Measurements from ENCODE around the gene FAM161A. TPM values are rescaled to one million over a fixed set of nuclear protein-coding genes. Genes with fewer than 3 reads are reported as not detected.
A peak's percentile ranks its signal among the peaks of the same experiment; 100 is the strongest.

FAM161A gene
- total and polyA plus RNA-seq, 2 donors (not counting 1 experiment from before 2014, with no cell fraction given): 0.76 to 6.8 TPM

DNA sequence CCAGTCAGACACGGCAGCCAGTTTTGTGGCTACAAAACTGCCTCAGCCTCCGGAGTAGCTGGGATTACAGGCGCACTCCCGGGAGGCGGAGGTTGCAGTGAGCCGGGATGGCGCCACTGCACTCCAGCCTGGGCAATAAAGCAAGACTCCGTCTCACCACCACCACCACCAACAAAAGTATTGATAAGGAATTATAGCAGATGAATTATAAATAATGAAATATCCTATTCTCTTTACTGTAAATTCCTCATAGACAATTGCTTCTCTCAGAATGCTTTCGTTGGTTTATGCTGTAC, 1.4 kb upstream of the FAM161A start:
- H3K4me3 ChIP-seq (ENCODE audit: control extremely low read depth in 1 of 5, extremely low read depth in 1 of 5, insufficient read depth in 1 of 5, low read depth in 2 of 5, low read length in 4 of 5): peak overlapping the region in 4 of 5 experiments; percentile 92 to 99 (median 98)
- peaks cover 23% of the 10 kb centered on the region for H3K4me1 Mint-ChIP-seq

DNA sequence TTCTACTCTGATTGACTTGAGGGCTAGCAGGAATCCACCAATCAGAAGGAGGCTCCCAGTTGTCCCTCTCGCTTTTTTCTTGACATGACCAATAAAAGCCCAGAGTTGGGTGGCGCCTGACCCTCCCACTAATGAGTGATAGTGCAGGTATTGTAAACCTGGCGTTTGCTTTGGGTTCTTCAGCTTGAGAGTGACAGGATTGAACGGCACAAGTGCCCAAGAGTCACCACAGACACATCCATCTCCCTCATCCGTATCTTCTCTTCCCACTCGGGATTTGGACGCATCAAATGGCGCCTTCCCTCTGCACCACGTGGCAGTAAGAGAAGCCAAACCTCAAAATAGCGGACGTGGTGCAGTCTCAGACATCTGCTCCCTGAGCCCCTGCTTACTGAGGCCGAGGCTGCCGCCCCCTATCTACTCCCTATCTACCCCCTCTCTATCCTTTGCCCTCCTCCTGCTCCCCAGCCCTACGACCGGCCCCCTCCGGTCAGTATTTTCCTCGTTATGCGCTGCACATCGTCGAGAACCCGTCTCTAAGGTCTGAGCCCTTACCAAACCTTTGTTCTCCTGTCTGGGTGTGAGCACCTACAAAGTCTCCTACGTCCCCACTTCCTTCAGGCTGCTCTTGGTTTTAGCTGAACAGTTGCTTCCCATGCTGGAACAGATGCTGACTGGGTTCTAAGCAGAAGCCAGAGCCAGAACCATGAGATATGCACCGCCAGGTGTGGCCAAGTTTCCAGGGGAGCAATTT, 881 bp upstream of the FAM161A start:
- 6% methylated on average over 20 of the region's 23 CpGs for WGBS (ENCODE audit: insufficient coverage)
- H3K4me1 Mint-ChIP-seq: peaks cover 23% of the 10 kb centered on the region
- ATAC-seq (ENCODE audit: low read depth) (peak; percentile 83), DNase-seq (peak; percentile 96)
- peak overlapping the region; percentile 94 for H3K4me3 Mint-ChIP-seq
- ChIA-PET POLR2A (interaction anchor here (0.8 to 1.5 kb wide), 5 partner anchors 13 to 383 kb away, joined by 3 to 7 read pairs (median 3); partner anchors contain the start of gene XPO1), CTCF (no interaction called here)
- H2AFZ ChIP-seq (ENCODE audit: insufficient read depth, low read depth, low read length, poor library complexity, severe bottlenecking): peak overlapping the region; percentile 99
- H3K9me3 ChIP-seq (ENCODE audit: control extremely low read depth in 1 of 3, control insufficient read depth in 2 of 3, insufficient read depth in 1 of 3, low read length in 2 of 3): no peaks in the 10 kb centered on the region
- peak overlapping the region; percentile 92 to 99 (median 98) for H3K4me3 ChIP-seq (ENCODE audit: control extremely low read depth in 1 of 5, extremely low read depth in 1 of 5, insufficient read depth in 1 of 5, low read depth in 2 of 5, low read length in 4 of 5)
- H4K20me1 ChIP-seq (ENCODE audit: control insufficient read depth, insufficient read depth, low read length, poor library complexity, severe bottlenecking): no peaks in the 10 kb centered on the region
- no peaks in the 10 kb centered on the region for H3K27me3 Mint-ChIP-seq
- no peaks in the 10 kb centered on the region for H3K79me2 ChIP-seq (ENCODE audit: control insufficient read depth, insufficient read depth, low read length)
- intact Hi-C loops (cut with micrococcal nuclease): loop anchor here (1.0 to 5.0 kb wide), 9 partner anchors 34 to 1986 kb away; partner anchors contain the start of genes CCT4, COMMD1, PAPOLG and UGP2
- no peak for TF ChIP-seq EZH2 (IDR thresholded peaks at IDR 0.05; ENCODE audit: borderline replicate concordance, insufficient read depth, low read depth, low read length, poor library complexity, severe bottlenecking)
- TF ChIP-seq, protein P1, sequence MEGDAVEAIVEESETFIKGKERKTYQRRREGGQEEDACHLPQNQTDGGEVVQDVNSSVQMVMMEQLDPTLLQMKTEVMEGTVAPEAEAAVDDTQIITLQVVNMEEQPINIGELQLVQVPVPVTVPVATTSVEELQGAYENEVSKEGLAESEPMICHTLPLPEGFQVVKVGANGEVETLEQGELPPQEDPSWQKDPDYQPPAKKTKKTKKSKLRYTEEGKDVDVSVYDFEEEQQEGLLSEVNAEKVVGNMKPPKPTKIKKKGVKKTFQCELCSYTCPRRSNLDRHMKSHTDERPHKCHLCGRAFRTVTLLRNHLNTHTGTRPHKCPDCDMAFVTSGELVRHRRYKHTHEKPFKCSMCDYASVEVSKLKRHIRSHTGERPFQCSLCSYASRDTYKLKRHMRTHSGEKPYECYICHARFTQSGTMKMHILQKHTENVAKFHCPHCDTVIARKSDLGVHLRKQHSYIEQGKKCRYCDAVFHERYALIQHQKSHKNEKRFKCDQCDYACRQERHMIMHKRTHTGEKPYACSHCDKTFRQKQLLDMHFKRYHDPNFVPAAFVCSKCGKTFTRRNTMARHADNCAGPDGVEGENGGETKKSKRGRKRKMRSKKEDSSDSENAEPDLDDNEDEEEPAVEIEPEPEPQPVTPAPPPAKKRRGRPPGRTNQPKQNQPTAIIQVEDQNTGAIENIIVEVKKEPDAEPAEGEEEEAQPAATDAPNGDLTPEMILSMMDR (IDR thresholded peaks at IDR 0.05): no peak
- H3K4me2 ChIP-seq (replicated peaks; ENCODE audit: low read depth, low read length, poor library complexity, severe bottlenecking): peak overlapping the region; percentile 91
- no peaks in the 10 kb centered on the region for H3K36me3 ChIP-seq (replicated peaks in 1 of 2; ENCODE audit: control extremely low read depth in 1 of 2, control insufficient read depth in 1 of 2, extremely low read depth in 1 of 2, insufficient read depth in 2 of 2, low read length in 1 of 2)
- H3K4me1 ChIP-seq (ENCODE audit: control insufficient read depth in 2 of 2, insufficient read depth in 2 of 2, low read length in 2 of 2): peaks cover 11 to 16% of the 10 kb centered on the region in 2 donors
- H3K27ac ChIP-seq (ENCODE audit: low read length in 2 of 2): peak overlapping the region; percentile 56 to 59
- no peaks in the 10 kb centered on the region for H3K9me3 Mint-ChIP-seq (ENCODE audit: insufficient read depth)
- H3K27me3 ChIP-seq (replicated peaks in 1 of 4; ENCODE audit: control extremely low read depth in 1 of 4, control insufficient read depth in 3 of 4, insufficient read depth in 4 of 4, low read length in 3 of 4): no peaks in the 10 kb centered on the region
- H3K9ac ChIP-seq (ENCODE audit: low read length): peak overlapping the region; percentile 84
- H3K27ac Mint-ChIP-seq: peak overlapping the region; percentile 92

More for the DNA sequence above, 1.4 kb upstream of the FAM161A start:
- Histone ChIP-seq H4K20me1 (ENCODE audit: control insufficient read depth, insufficient read depth, low read length, poor library complexity, severe bottlenecking) (no peaks in the 10 kb centered on the region), H3K4me1 (ENCODE audit: control insufficient read depth in 2 of 2, insufficient read depth in 2 of 2, low read length in 2 of 2) (peaks cover 11 to 16% of the 10 kb centered on the region in 2 donors), H2AFZ (ENCODE audit: insufficient read depth, low read depth, low read length, poor library complexity, severe bottlenecking) (peak overlapping the region; percentile 99), H3K27me3 (replicated peaks in 1 of 4; ENCODE audit: control extremely low read depth in 1 of 4, control insufficient read depth in 3 of 4, insufficient read depth in 4 of 4, low read length in 3 of 4) (no peaks in the 10 kb centered on the region), H3K9ac (ENCODE audit: low read length) (peak overlapping the region; percentile 84), H3K9me3 (ENCODE audit: control extremely low read depth in 1 of 3, control insufficient read depth in 2 of 3, insufficient read depth in 1 of 3, low read length in 2 of 3) (no peaks in the 10 kb centered on the region), H3K27ac (ENCODE audit: low read length in 2 of 2) (peak overlapping the region in 1 of 2 donors; percentile 59), H3K79me2 (ENCODE audit: control insufficient read depth, insufficient read depth, low read length) (no peaks in the 10 kb centered on the region), H3K36me3 (replicated peaks in 1 of 2; ENCODE audit: control extremely low read depth in 1 of 2, control insufficient read depth in 1 of 2, extremely low read depth in 1 of 2, insufficient read depth in 2 of 2, low read length in 1 of 2) (no peaks in the 10 kb centered on the region), H3K4me2 (replicated peaks; ENCODE audit: low read depth, low read length, poor library complexity, severe bottlenecking) (peak overlapping the region; percentile 91)
- no peaks in the 10 kb centered on the region for H3K27me3 Mint-ChIP-seq
- WGBS (ENCODE audit: insufficient coverage): 24% methylated on average over 2 of the region's 9 CpGs
- intact Hi-C loops (cut with micrococcal nuclease): loop anchor here (2.0 kb wide), 1 partner anchor 1986 kb away; the partner anchor contains the start of gene UGP2
- ChIA-PET POLR2A (no interaction called here), CTCF (no interaction called here)
- ATAC-seq (ENCODE audit: low read depth) (no peak), DNase-seq (no peak)
- H3K27ac Mint-ChIP-seq: no peak overlapping the region
- H3K4me3 Mint-ChIP-seq: peak overlapping the region; percentile 94
- no peaks in the 10 kb centered on the region for H3K9me3 Mint-ChIP-seq (ENCODE audit: insufficient read depth)
- no peak for TF ChIP-seq EZH2 (IDR thresholded peaks at IDR 0.05; ENCODE audit: borderline replicate concordance, insufficient read depth, low read depth, low read length, poor library complexity, severe bottlenecking)
- TF ChIP-seq, protein P1 (IDR thresholded peaks at IDR 0.05): no peak

All from B cell (primary cell).